ENCODE data around the gene CEACAM8. TPM values are rescaled to one million over a fixed set of nuclear protein-coding genes. Genes with fewer than 3 reads are reported as not detected.

The CEACAM8 gene
- total and polyA plus RNA-seq, 4 donors = 0.06 to 1.2 (median 0.53) TPM

DNA sequence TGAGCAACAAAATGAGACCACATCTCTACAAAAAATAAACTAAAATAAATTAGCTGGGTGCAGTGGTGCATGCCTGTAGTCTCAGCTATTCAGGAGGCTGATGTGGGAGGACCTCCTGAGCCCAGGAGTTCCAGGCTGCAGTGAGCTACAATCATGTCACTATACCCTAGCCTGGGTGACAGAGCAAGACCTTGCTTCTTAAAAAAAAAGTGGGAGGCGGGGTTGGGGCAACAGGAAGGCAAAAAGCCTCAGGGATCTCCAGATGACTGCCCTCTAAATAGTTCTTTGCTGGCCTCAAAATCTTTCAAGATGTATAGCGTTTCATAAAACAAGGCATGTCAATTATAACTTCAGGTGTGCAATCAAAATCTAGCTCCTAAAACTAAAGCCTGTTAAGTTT lies 18.5 kb downstream of the CEACAM8 start:
- Histone ChIP-seq H3K4me1 (ENCODE audit: control insufficient read depth in 5 of 5, insufficient read depth in 5 of 5, low read length in 5 of 5) (no peaks in the 10 kb centered on the region), H3K9ac (ENCODE audit: insufficient read depth in 1 of 2, low read length in 2 of 2) (no peak overlapping the region), H3K27ac (ENCODE audit: low read depth in 1 of 2, low read length in 1 of 2) (no peak overlapping the region), H3K27me3 (ENCODE audit: control insufficient read depth in 3 of 3, insufficient read depth in 3 of 3, low read length in 2 of 3) (peaks cover 0 to 4% (median 0%) of the 10 kb centered on the region in 3 donors), H3K9me3 (ENCODE audit: control insufficient read depth in 4 of 4, insufficient read depth in 3 of 4, low read length in 3 of 4) (no peaks in the 10 kb centered on the region), H3K4me3 (no peak overlapping the region), H3K36me3 (ENCODE audit: control insufficient read depth in 4 of 4, insufficient read depth in 4 of 4, low read length in 4 of 4) (no peaks in the 10 kb centered on the region)
- no peak for ATAC-seq (ENCODE audit: insufficient read depth, low FRiP score)
- DNase-seq = no peak
- TF ChIP-seq, protein P1, sequence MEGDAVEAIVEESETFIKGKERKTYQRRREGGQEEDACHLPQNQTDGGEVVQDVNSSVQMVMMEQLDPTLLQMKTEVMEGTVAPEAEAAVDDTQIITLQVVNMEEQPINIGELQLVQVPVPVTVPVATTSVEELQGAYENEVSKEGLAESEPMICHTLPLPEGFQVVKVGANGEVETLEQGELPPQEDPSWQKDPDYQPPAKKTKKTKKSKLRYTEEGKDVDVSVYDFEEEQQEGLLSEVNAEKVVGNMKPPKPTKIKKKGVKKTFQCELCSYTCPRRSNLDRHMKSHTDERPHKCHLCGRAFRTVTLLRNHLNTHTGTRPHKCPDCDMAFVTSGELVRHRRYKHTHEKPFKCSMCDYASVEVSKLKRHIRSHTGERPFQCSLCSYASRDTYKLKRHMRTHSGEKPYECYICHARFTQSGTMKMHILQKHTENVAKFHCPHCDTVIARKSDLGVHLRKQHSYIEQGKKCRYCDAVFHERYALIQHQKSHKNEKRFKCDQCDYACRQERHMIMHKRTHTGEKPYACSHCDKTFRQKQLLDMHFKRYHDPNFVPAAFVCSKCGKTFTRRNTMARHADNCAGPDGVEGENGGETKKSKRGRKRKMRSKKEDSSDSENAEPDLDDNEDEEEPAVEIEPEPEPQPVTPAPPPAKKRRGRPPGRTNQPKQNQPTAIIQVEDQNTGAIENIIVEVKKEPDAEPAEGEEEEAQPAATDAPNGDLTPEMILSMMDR (IDR thresholded peaks at IDR 0.05; ENCODE audit: control extremely low read depth, extremely low read depth) = no peak
- 66 to 88% methylated on average over 2 of the region's 2 CpGs for WGBS, 2 donors

GRCh38 chr19:42573642-42574041 lies 21.1 kb downstream of the CEACAM8 start:
- no peak for DNase-seq
- TF ChIP-seq, protein P1 (IDR thresholded peaks at IDR 0.05; ENCODE audit: control extremely low read depth, extremely low read depth) = no peak
- no peaks in the 10 kb centered on the region for H3K36me3 ChIP-seq (ENCODE audit: control insufficient read depth in 4 of 4, insufficient read depth in 4 of 4, low read length in 4 of 4)

DNA sequence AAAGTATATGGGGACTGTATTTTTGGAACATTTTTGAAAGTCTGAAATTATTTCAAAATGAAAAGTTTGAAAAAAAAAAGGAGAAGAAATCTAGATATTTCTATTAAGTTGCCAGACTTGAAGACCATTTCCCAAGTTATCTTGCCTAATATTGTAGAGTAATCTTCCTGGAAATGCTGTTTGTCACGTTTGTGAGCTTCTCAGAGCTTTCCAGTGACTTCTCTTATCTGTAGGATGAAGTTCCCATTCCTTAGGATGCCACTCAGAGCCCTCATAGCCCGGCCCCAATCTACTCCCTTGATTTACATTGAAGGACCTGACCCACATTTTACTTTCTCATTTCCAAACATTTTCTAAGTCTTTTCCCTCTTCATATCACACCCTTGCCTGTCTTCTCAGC lies 23.6 kb downstream of the CEACAM8 start:
- no peak overlapping the region for H3K9ac ChIP-seq (ENCODE audit: insufficient read depth in 1 of 2, low read length in 2 of 2)
- WGBS, 2 donors = 33 to 37% methylated on average over 2 of the region's 2 CpGs
- no peaks in the 10 kb centered on the region for H3K36me3 ChIP-seq (ENCODE audit: control insufficient read depth in 4 of 4, insufficient read depth in 4 of 4, low read length in 4 of 4)
- no peaks in the 10 kb centered on the region for H3K4me1 ChIP-seq (ENCODE audit: control insufficient read depth in 5 of 5, insufficient read depth in 5 of 5, low read length in 5 of 5)
- ATAC-seq (ENCODE audit: insufficient read depth, low FRiP score) (no peak), DNase-seq (no peak)
- H3K4me3 ChIP-seq = no peak overlapping the region
- H3K9me3 ChIP-seq (ENCODE audit: control insufficient read depth in 4 of 4, insufficient read depth in 3 of 4, low read length in 3 of 4) = no peaks in the 10 kb centered on the region
- TF ChIP-seq, protein P1 (IDR thresholded peaks at IDR 0.05; ENCODE audit: control extremely low read depth, extremely low read depth) = no peak
- H3K27ac ChIP-seq (ENCODE audit: low read depth in 1 of 2, low read length in 1 of 2) = no peak overlapping the region
- H3K27me3 ChIP-seq (ENCODE audit: control insufficient read depth in 3 of 3, insufficient read depth in 3 of 3, low read length in 2 of 3) = no peaks in the 10 kb centered on the region

More at GRCh38 chr19:42573642-42574041, 21.1 kb downstream of the CEACAM8 start:
- no peaks in the 10 kb centered on the region for H3K9me3 ChIP-seq (ENCODE audit: control insufficient read depth in 4 of 4, insufficient read depth in 3 of 4, low read length in 3 of 4)
- peaks cover 0 to 3% (median 0%) of the 10 kb centered on the region in 3 donors for H3K27me3 ChIP-seq (ENCODE audit: control insufficient read depth in 3 of 3, insufficient read depth in 3 of 3, low read length in 2 of 3)
- H3K27ac ChIP-seq (ENCODE audit: low read depth in 1 of 2, low read length in 1 of 2) = no peak overlapping the region
- H3K4me3 ChIP-seq = no peak overlapping the region
- no peaks in the 10 kb centered on the region for H3K4me1 ChIP-seq (ENCODE audit: control insufficient read depth in 5 of 5, insufficient read depth in 5 of 5, low read length in 5 of 5)
- 49 to 55% methylated on average over 1 of the region's 1 CpG for WGBS, 2 donors
- no peak for ATAC-seq (ENCODE audit: insufficient read depth, low FRiP score)
- no peak overlapping the region for H3K9ac ChIP-seq (ENCODE audit: insufficient read depth in 1 of 2, low read length in 2 of 2)

DNA sequence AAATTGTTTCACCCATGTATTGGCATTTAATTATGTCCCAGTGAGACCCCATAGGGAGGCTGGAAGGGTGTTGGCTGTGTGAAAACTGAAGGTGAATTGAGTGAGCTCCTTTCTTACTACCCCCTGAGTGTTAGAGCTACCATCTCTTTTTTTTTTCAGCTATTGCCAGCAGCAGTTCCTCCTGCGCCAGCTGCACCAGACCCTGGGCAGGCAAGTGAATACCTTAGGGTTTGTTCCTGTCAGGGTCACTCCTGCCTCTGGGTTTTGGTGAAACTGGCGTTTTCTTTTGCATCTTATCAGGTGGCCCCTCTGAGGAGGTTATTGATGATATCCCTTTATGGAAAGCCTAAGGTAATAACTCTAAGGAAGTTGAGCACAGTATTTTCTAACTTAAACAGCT lies 25.5 kb downstream of the CEACAM8 start:
- 44 to 58% methylated on average over 2 of the region's 2 CpGs for WGBS, 2 donors
- TF ChIP-seq, protein P1 (IDR thresholded peaks at IDR 0.05; ENCODE audit: control extremely low read depth, extremely low read depth) = no peak

More for the DNA sequence above, 25.5 kb downstream of the CEACAM8 start:
- H3K36me3 ChIP-seq (ENCODE audit: control insufficient read depth in 4 of 4, insufficient read depth in 4 of 4, low read length in 4 of 4) = no peaks in the 10 kb centered on the region
- no peaks in the 10 kb centered on the region for H3K4me1 ChIP-seq (ENCODE audit: control insufficient read depth in 5 of 5, insufficient read depth in 5 of 5, low read length in 5 of 5)
- DNase-seq (no peak), ATAC-seq (ENCODE audit: insufficient read depth, low FRiP score) (no peak)
- no peak overlapping the region for H3K9ac ChIP-seq (ENCODE audit: insufficient read depth in 1 of 2, low read length in 2 of 2)
- H3K9me3 ChIP-seq (ENCODE audit: control insufficient read depth in 4 of 4, insufficient read depth in 3 of 4, low read length in 3 of 4) = no peaks in the 10 kb centered on the region
- no peaks in the 10 kb centered on the region for H3K27me3 ChIP-seq (ENCODE audit: control insufficient read depth in 3 of 3, insufficient read depth in 3 of 3, low read length in 2 of 3)
- H3K4me3 ChIP-seq = no peak overlapping the region
- no peak overlapping the region for H3K27ac ChIP-seq (ENCODE audit: low read depth in 1 of 2, low read length in 1 of 2)
